ENCODE data around the gene PHLDA2. TPM values are rescaled to one million over a fixed set of nuclear protein-coding genes. Genes with fewer than 3 reads are reported as not detected.
A peak's percentile ranks its signal among the peaks of the same experiment; 100 is the strongest.

PHLDA2 gene
- total and polyA plus RNA-seq, 5 donors from 2014 or later, result 1.1 to 3.4 (median 1.3) TPM

DNA sequence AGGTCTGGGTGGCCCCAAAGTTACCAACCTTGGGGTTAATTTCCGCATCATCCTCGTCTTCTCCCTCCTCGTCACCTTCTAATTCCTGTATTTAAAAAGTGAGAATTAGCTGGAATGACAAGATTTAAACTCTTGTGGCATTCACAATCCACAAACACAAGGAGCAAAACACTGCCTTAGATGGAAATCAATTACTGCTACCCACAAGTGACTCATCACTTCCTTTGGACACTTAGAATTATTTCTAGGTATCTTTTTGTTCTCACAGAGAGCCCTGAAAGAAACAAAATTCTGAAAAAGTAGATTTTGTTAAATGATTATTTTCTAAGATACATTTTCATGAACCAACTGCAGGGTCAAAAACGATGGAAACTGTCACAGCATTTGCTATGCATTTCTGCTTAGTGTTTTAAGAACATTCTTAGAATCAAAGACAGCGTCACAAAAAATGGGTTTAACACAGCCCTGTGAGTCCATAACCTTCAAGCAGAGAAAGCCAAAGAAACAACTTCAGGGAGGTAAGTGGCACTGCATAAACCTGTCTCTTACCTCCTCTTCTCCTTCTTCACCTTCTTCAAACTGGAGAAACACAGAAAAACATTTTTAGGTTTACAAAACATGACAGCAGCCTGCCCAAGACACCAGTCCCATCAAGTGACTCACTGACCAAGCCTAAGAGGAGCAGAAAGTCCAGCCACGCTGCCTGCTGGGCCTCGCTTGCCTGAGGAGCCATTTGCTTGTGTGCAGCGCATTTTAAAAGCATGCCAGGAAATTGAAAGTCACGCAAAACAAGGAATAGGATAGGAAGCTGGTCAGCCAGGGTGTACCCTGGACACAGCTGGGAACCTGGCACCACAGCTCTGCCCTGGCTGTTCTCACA lies 22.3 kb upstream of the PHLDA2 start:
- H3K4me3 ChIP-seq (ENCODE audit: low read depth, low read length), result no peak overlapping the region
- Mint-ChIP-seq H3K27ac (peak overlapping the region; percentile 7 to 86 (median 79)), H3K36me3 (peaks cover 58% of the 10 kb centered on the region), H3K4me3 (no peak overlapping the region), H3K4me1 (peaks cover 17 to 53% (median 30%) of the 10 kb centered on the region in 4 donors), H3K27me3 (no peaks in the 10 kb centered on the region), H3K9me3 (no peaks in the 10 kb centered on the region)
- ATAC-seq (ENCODE audit: low read depth in 2 of 2) (peak in 1 of 2 donors; percentile 25), DNase-seq (no peak)
- no peak overlapping the region for H3K27ac ChIP-seq (ENCODE audit: insufficient read depth, low read length, poor library complexity, severe bottlenecking)
- no peaks in the 10 kb centered on the region for H3K9me3 ChIP-seq (ENCODE audit: control insufficient read depth in 2 of 2, low read length in 2 of 2)
- H3K4me1 ChIP-seq (ENCODE audit: control insufficient read depth, insufficient read depth, low read length, poor library complexity, severe bottlenecking), result peaks cover 14% of the 10 kb centered on the region
- peaks cover 99% of the 10 kb centered on the region for H3K36me3 ChIP-seq (ENCODE audit: control insufficient read depth, insufficient read depth, low read length)
- no peaks in the 10 kb centered on the region for H3K27me3 ChIP-seq (ENCODE audit: control insufficient read depth, insufficient read depth, low read length)

DNA sequence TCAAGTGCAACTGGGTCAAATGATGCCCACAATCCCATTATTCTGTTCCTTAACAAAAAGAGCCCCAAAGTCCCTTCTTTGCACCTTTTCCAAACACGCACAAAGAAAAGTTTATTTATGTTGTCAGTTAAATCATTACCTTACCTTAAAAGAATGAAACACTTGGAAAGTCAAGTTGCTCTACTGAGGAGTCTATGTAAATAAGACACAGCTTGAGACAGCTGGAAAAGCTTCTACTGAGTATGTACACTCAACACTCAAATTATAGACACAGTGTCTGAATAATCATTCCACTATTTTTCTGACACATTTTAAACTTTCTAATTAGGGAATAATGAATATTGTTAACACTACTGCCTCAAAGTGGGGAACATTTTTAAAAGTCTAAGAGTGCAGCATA lies 21.6 kb upstream of the PHLDA2 start:
- no peaks in the 10 kb centered on the region for H3K27me3 ChIP-seq (ENCODE audit: control insufficient read depth, insufficient read depth, low read length)
- no peak for DNase-seq
- Mint-ChIP-seq H3K36me3 (peaks cover 56% of the 10 kb centered on the region), H3K27ac (peak overlapping the region in 1 of 3 donors; percentile 86), H3K4me3 (no peak overlapping the region), H3K9me3 (no peaks in the 10 kb centered on the region), H3K27me3 (no peaks in the 10 kb centered on the region), H3K4me1 (peaks cover 24 to 59% (median 33%) of the 10 kb centered on the region in 4 donors)
- no peak overlapping the region for H3K4me3 ChIP-seq (ENCODE audit: low read depth, low read length)
- peaks cover 20% of the 10 kb centered on the region for H3K4me1 ChIP-seq (ENCODE audit: control insufficient read depth, insufficient read depth, low read length, poor library complexity, severe bottlenecking)
- no peaks in the 10 kb centered on the region for H3K9me3 ChIP-seq (ENCODE audit: control insufficient read depth in 2 of 2, low read length in 2 of 2)
- ATAC-seq (ENCODE audit: low read depth in 2 of 2), result no peak
- peaks cover 98% of the 10 kb centered on the region for H3K36me3 ChIP-seq (ENCODE audit: control insufficient read depth, insufficient read depth, low read length)
- H3K27ac ChIP-seq (ENCODE audit: insufficient read depth, low read length, poor library complexity, severe bottlenecking), result no peak overlapping the region

GRCh38 chr11:2949920-2950319 lies 20.7 kb upstream of the PHLDA2 start:
- peak overlapping the region in 1 of 3 donors; percentile 21 for H3K27ac Mint-ChIP-seq
- H3K36me3 ChIP-seq (ENCODE audit: control insufficient read depth, insufficient read depth, low read length), result peaks cover 92% of the 10 kb centered on the region
- no peak for ATAC-seq (ENCODE audit: low read depth in 2 of 2)

DNA sequence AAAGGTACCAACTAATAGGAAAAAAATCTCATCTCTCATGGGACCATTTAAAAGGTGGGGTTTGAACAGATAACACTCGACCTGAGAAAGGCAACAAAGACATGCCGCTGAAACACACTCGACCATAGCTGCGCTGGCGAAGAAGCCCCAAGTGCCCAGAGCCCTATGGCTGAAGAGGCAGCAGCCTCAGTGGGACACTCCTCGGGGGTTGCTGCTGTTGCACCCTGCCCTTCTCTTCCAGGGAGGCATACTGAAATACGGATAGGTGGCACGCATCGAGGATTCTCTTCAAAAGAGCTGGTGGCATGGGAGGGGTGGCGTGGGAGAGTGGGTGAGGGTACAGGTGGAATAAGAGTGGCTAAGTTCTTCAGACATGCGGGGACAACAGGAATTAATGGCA lies 18.5 kb upstream of the PHLDA2 start:
- Histone ChIP-seq H3K9me3 (ENCODE audit: control insufficient read depth in 2 of 2, low read length in 2 of 2) (no peaks in the 10 kb centered on the region), H3K27me3 (ENCODE audit: control insufficient read depth, insufficient read depth, low read length) (no peaks in the 10 kb centered on the region), H3K4me3 (ENCODE audit: low read depth, low read length) (no peak overlapping the region), H3K4me1 (ENCODE audit: control insufficient read depth, insufficient read depth, low read length, poor library complexity, severe bottlenecking) (peaks cover 32% of the 10 kb centered on the region), H3K27ac (ENCODE audit: insufficient read depth, low read length, poor library complexity, severe bottlenecking) (no peak overlapping the region), H3K36me3 (ENCODE audit: control insufficient read depth, insufficient read depth, low read length) (peaks cover 73% of the 10 kb centered on the region)
- H3K27ac Mint-ChIP-seq, result peak overlapping the region in 1 of 3 donors; percentile 23
- no peak for DNase-seq
- no peak overlapping the region for H3K4me3 Mint-ChIP-seq
- ATAC-seq (ENCODE audit: low read depth in 2 of 2), result no peak
- H3K27me3 Mint-ChIP-seq, result no peaks in the 10 kb centered on the region
- no peaks in the 10 kb centered on the region for H3K9me3 Mint-ChIP-seq
- H3K36me3 Mint-ChIP-seq, result peaks cover 40% of the 10 kb centered on the region
- H3K4me1 Mint-ChIP-seq, result peaks cover 27 to 64% (median 44%) of the 10 kb centered on the region in 4 donors

More at GRCh38 chr11:2949920-2950319, 20.7 kb upstream of the PHLDA2 start:
- no peak for DNase-seq
- Mint-ChIP-seq H3K36me3 (peaks cover 58% of the 10 kb centered on the region), H3K4me1 (peaks cover 28 to 68% (median 41%) of the 10 kb centered on the region in 4 donors), H3K27me3 (no peaks in the 10 kb centered on the region), H3K4me3 (no peak overlapping the region), H3K9me3 (no peaks in the 10 kb centered on the region)
- Histone ChIP-seq H3K4me1 (ENCODE audit: control insufficient read depth, insufficient read depth, low read length, poor library complexity, severe bottlenecking) (peaks cover 27% of the 10 kb centered on the region), H3K27ac (ENCODE audit: insufficient read depth, low read length, poor library complexity, severe bottlenecking) (no peak overlapping the region), H3K4me3 (ENCODE audit: low read depth, low read length) (no peak overlapping the region), H3K27me3 (ENCODE audit: control insufficient read depth, insufficient read depth, low read length) (no peaks in the 10 kb centered on the region), H3K9me3 (ENCODE audit: control insufficient read depth in 2 of 2, low read length in 2 of 2) (no peaks in the 10 kb centered on the region)

DNA sequence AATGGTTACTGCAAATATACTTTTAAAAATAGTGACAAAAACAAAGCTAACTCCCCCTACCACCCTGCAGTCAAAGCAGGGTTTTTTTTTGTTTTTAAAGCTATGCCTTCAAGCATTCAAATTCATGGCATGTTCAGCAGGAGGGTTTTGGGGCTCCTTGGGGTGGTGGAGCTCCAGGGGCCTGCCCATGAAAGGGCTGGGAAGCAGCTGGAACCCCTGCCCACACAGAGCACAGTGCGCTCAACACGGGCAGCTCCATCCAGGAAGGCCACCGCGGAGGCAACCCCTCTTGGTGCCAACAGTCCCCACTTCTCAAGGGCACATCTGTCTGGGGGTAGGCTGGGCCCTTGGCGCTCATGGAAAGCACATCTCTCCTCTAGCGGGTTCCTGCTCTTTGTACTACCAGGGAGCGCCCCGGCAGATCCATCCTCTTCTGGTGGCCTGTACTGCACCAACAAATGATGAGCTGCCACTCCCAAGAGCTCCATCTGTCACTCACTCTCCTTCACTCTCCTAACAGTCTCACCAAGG lies 16.6 kb upstream of the PHLDA2 start:
- peaks cover 54% of the 10 kb centered on the region for H3K36me3 ChIP-seq (ENCODE audit: control insufficient read depth, insufficient read depth, low read length)
- H3K36me3 Mint-ChIP-seq, result peaks cover 28% of the 10 kb centered on the region

DNA sequence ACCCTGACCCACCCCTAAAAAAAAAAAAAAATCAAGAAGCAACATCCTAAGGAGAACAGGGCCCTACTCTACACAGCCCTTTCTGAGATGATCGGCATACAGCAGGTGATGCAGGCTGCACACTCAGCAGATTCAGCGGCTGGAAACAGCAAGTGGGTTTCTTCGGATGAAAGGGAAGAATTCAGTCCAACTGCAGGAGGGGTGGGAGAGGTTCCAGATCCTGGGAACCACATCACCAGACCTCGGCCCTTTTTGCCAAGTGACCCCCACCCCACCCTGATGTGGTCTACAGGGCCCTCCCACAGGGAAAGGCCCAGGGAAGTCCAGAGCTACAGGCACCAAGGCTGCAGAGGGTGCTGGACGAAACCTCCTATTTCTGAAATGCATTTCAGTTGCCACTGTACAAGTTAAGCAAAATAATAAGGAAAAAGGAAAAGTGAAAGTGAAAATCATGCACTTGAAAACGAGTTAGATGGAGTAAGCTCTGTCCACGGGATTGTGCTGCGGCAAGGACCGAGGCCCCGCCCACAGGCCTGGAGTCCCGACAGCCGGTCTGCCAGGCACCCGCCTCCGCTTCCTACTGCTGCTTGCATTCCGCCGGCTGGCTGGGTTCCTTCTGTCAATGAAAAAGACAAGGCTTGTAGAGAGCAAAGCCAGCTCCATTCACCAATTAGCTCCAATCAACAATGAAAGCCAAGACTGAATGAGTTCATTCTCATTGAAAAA lies 16.0 kb upstream of the PHLDA2 start:
- H3K4me3 Mint-ChIP-seq, result peak overlapping the region; percentile 20 to 69 (median 36)
- no peaks in the 10 kb centered on the region for H3K27me3 ChIP-seq (ENCODE audit: control insufficient read depth, insufficient read depth, low read length)
- peaks cover 14 to 61% (median 33%) of the 10 kb centered on the region in 4 donors for H3K4me1 Mint-ChIP-seq
- peaks cover 27% of the 10 kb centered on the region for H3K4me1 ChIP-seq (ENCODE audit: control insufficient read depth, insufficient read depth, low read length, poor library complexity, severe bottlenecking)
- H3K36me3 Mint-ChIP-seq, result peaks cover 26% of the 10 kb centered on the region
- peak overlapping the region; percentile 52 to 82 (median 65) for H3K27ac Mint-ChIP-seq
- H3K36me3 ChIP-seq (ENCODE audit: control insufficient read depth, insufficient read depth, low read length), result peaks cover 49% of the 10 kb centered on the region
- no peaks in the 10 kb centered on the region for H3K9me3 Mint-ChIP-seq
- peak overlapping the region; percentile 32 for H3K4me3 ChIP-seq (ENCODE audit: low read depth, low read length)
- H3K27me3 Mint-ChIP-seq, result no peaks in the 10 kb centered on the region
- H3K9me3 ChIP-seq (ENCODE audit: control insufficient read depth in 2 of 2, low read length in 2 of 2), result no peaks in the 10 kb centered on the region
- H3K27ac ChIP-seq (ENCODE audit: insufficient read depth, low read length, poor library complexity, severe bottlenecking), result peak overlapping the region; percentile 55
- DNase-seq (peak in 2 of 3 donors; percentile 26 to 67), ATAC-seq (ENCODE audit: low read depth in 2 of 2) (peak in 1 of 2 donors; percentile 38)

More for the DNA sequence above, 16.6 kb upstream of the PHLDA2 start:
- Histone ChIP-seq H3K9me3 (ENCODE audit: control insufficient read depth in 2 of 2, low read length in 2 of 2) (no peaks in the 10 kb centered on the region), H3K4me3 (ENCODE audit: low read depth, low read length) (peak overlapping the region; percentile 32), H3K27me3 (ENCODE audit: control insufficient read depth, insufficient read depth, low read length) (no peaks in the 10 kb centered on the region), H3K4me1 (ENCODE audit: control insufficient read depth, insufficient read depth, low read length, poor library complexity, severe bottlenecking) (peaks cover 23% of the 10 kb centered on the region), H3K27ac (ENCODE audit: insufficient read depth, low read length, poor library complexity, severe bottlenecking) (peak overlapping the region; percentile 20)
- Mint-ChIP-seq H3K4me3 (peak overlapping the region in 3 of 4 donors; percentile 22 to 69 (median 41)), H3K9me3 (no peaks in the 10 kb centered on the region), H3K4me1 (peaks cover 16 to 56% (median 36%) of the 10 kb centered on the region in 4 donors), H3K27ac (peak overlapping the region; percentile 52 to 82 (median 57)), H3K27me3 (no peaks in the 10 kb centered on the region)
- ATAC-seq (ENCODE audit: low read depth in 2 of 2), result no peak
- DNase-seq, result no peak

- H3K27me3 ChIP-seq (ENCODE audit: control insufficient read depth, insufficient read depth, low read length), result no peaks in the 10 kb centered on the region
- ATAC-seq (ENCODE audit: low read depth in 2 of 2) (no peak), DNase-seq (no peak)
- H3K4me1 ChIP-seq (ENCODE audit: control insufficient read depth, insufficient read depth, low read length, poor library complexity, severe bottlenecking), result peaks cover 27% of the 10 kb centered on the region
- Mint-ChIP-seq H3K4me1 (peaks cover 10 to 63% (median 34%) of the 10 kb centered on the region in 4 donors), H3K27ac (peak overlapping the region in 2 of 3 donors; percentile 65 to 77), H3K27me3 (no peaks in the 10 kb centered on the region), H3K4me3 (no peak overlapping the region), H3K36me3 (peaks cover 19% of the 10 kb centered on the region), H3K9me3 (peaks cover 0 to 3% (median 0%) of the 10 kb centered on the region in 7 donors)
- no peak overlapping the region for H3K27ac ChIP-seq (ENCODE audit: insufficient read depth, low read length, poor library complexity, severe bottlenecking)
- no peaks in the 10 kb centered on the region for H3K9me3 ChIP-seq (ENCODE audit: control insufficient read depth in 2 of 2, low read length in 2 of 2)
- peaks cover 42% of the 10 kb centered on the region for H3K36me3 ChIP-seq (ENCODE audit: control insufficient read depth, insufficient read depth, low read length)
- H3K4me3 ChIP-seq (ENCODE audit: low read depth, low read length), result no peak overlapping the region
These were observed 15.3 kb upstream of the PHLDA2 start for GRCh38 chr11:2944530-2944929.
